Liver (tissue), 9 donors: ENCODE measurements around the gene GRIA1. TPM values are rescaled to one million over a fixed set of nuclear protein-coding genes. Genes with fewer than 3 reads are reported as not detected.

Source experiments
- DNase-seq: peaks from one replicate; pipeline ENCODE4 v3.0.0-alpha.2; 2017; ENCODE audit warnings: low spot score
- H3K27ac ChIP-seq, 2 donors: one replicate each; pipeline ENCODE4 v1.7.0; 2013; ENCODE audit warnings: inconsistent platforms in 2 of 2, low read length in 2 of 2, control low read depth in 1 of 2, low read depth in 1 of 2, mild to moderate bottlenecking in 1 of 2
- H3K27me3 ChIP-seq, 4 donors: one replicate each; pipeline versions ENCODE4 v1.6.1 to v1.7.0; 2013; ENCODE audit warnings: low read length in 3 of 4, inconsistent platforms in 1 of 4, mild to moderate bottlenecking in 1 of 4, moderate library complexity in 1 of 4; ENCODE audit not compliant: control insufficient read depth in 4 of 4, insufficient read depth in 4 of 4
- H3K36me3 ChIP-seq, 4 donors: one replicate each; pipeline versions ENCODE4 v1.6.1 to v1.7.0; 2013; ENCODE audit warnings: low read length in 3 of 4, mild to moderate bottlenecking in 3 of 4, low read depth in 1 of 4, moderate library complexity in 1 of 4; ENCODE audit not compliant: control insufficient read depth in 4 of 4, insufficient read depth in 3 of 4
- H3K4me1 ChIP-seq, 4 donors: one replicate each; pipeline versions ENCODE4 v1.6.1 to v1.7.0; 2013; ENCODE audit warnings: low read length in 3 of 4, mild to moderate bottlenecking in 3 of 4, moderate library complexity in 1 of 4; ENCODE audit not compliant: control insufficient read depth in 4 of 4, insufficient read depth in 4 of 4
- H3K4me3 ChIP-seq, 3 donors: one replicate each; pipeline versions ENCODE4 v1.6.1 to v1.7.0; 2013; ENCODE audit warnings: low read length in 3 of 3, control low read depth in 1 of 3, low read depth in 1 of 3, mild to moderate bottlenecking in 1 of 3
- H3K9ac ChIP-seq, 2 donors: one replicate each; pipeline ENCODE4 v1.7.0; 2013; ENCODE audit warnings: low read length in 2 of 2, mild to moderate bottlenecking in 2 of 2, moderate library complexity in 2 of 2, control low read depth in 1 of 2, low read depth in 1 of 2
- H3K9me3 ChIP-seq, 4 donors: one replicate each; pipeline versions ENCODE4 v1.6.1 to v1.7.0; 2013; ENCODE audit warnings: low read length in 3 of 4; ENCODE audit not compliant: control insufficient read depth in 4 of 4
- ATF3 ChIP-seq: IDR thresholded peaks from 2 replicates; pipeline ENCODE4 v1.6.1; 2016; ENCODE audit warnings: antibody characterized with exemption
- CTCF ChIP-seq: fragments of 150-350 bp; IDR thresholded peaks from 2 replicates; pipeline ENCODE4 v1.5.1; 2017; ENCODE audit warnings: improper control_type of control experiment, low read depth, low read length; ENCODE audit not compliant: missing input control
- EGR1 ChIP-seq, 2 donors: IDR thresholded peaks; 2 replicates each; pipeline ENCODE4 v1.6.1; 2016 to 2018; ENCODE audit warnings: antibody characterized with exemption in 2 of 2, low read depth in 2 of 2
- FOXA1 ChIP-seq: IDR thresholded peaks from 2 replicates; pipeline ENCODE4 v1.6.1; 2016; ENCODE audit warnings: antibody characterized with exemption
- FOXA2 ChIP-seq: IDR thresholded peaks from 2 replicates; pipeline ENCODE4 v1.6.1; 2016; ENCODE audit warnings: antibody characterized with exemption
- GABPA ChIP-seq, 2 donors: IDR thresholded peaks in 1 of 2; conservative IDR thresholded peaks in 1 of 2; 2 replicates each; pipeline ENCODE4 v1.6.1; 2016; ENCODE audit warnings: antibody characterized with exemption in 2 of 2, mild to moderate bottlenecking in 1 of 2, moderate library complexity in 1 of 2
- HNF4A ChIP-seq, 2 donors: conservative IDR thresholded peaks; 2 replicates each; pipeline ENCODE4 v1.6.1; 2016; ENCODE audit warnings: antibody characterized with exemption in 2 of 2, mild to moderate bottlenecking in 2 of 2
- HNF4G ChIP-seq: IDR thresholded peaks from 2 replicates; pipeline ENCODE4 v1.6.1; 2016; ENCODE audit warnings: antibody characterized with exemption
- JUND ChIP-seq, 2 donors: IDR thresholded peaks; 2 replicates each; pipeline ENCODE4 v1.6.1; 2016; ENCODE audit warnings: antibody characterized with exemption in 2 of 2
- MAX ChIP-seq: IDR thresholded peaks from 2 replicates; pipeline ENCODE4 v1.6.1; 2016; ENCODE audit warnings: antibody characterized with exemption
- NR2F2 ChIP-seq: IDR thresholded peaks from 2 replicates; pipeline ENCODE4 v1.6.1; 2016; ENCODE audit warnings: antibody characterized with exemption
- RAD21 ChIP-seq, 2 donors: IDR thresholded peaks; 2 replicates each; pipeline ENCODE4 v1.6.1; 2016; ENCODE audit warnings: antibody characterized with exemption in 2 of 2, mild to moderate bottlenecking in 2 of 2
- RXRA ChIP-seq, 2 donors: IDR thresholded peaks; 2 replicates each; pipeline ENCODE4 v1.6.1; 2017 to 2018; ENCODE audit warnings: antibody characterized with exemption in 2 of 2, mild to moderate bottlenecking in 1 of 2
- SP1 ChIP-seq: IDR thresholded peaks from 2 replicates; pipeline ENCODE4 v1.6.1; 2018; ENCODE audit warnings: antibody characterized with exemption, mild to moderate bottlenecking
- TAF1 ChIP-seq: conservative IDR thresholded peaks from 2 replicates; pipeline ENCODE4 v1.6.1; 2016; ENCODE audit warnings: antibody characterized with exemption, mild to moderate bottlenecking
- YY1 ChIP-seq: IDR thresholded peaks from 2 replicates; pipeline ENCODE4 v1.6.1; 2016; ENCODE audit warnings: antibody characterized with exemption, mild to moderate bottlenecking
- WGBS: extraction: QIAGEN DNeasy Blood & Tissue Kit; methylation state at CpG from one replicate; pipeline ENCODE4 v1.1.7; 2013; 5-methylcytosine and 5-hydroxymethylcytosine counted together
- polyA plus RNA-seq, 2 donors: library from polyadenylated mRNA; stranded (reverse) in 1 of 2; unstranded in 1 of 2; fragments of 200-250 nt in 1 of 2; fragments of >200 nt in 1 of 2; fragmentation: Nextera tagmentation in 1 of 2; extraction: Ambion mirVana in 1 of 2; gene quantifications; one replicate each; pipeline versions ENCODE4 v1.2.1 to v1.2.3, GENCODE V29; 2013 to 2015
- total RNA-seq, 2 donors: library from RNA; depleted of rRNA; stranded (reverse); fragments of >200 nt; gene quantifications; one replicate each; pipeline ENCODE4 v1.2.3, GENCODE V29; 2014
- TF ChIP-seq, protein P1 (sequence below): IDR thresholded peaks from 2 replicates; pipeline ENCODE4 v1.6.1; 2016; ENCODE audit warnings: antibody characterized with exemption
- TF ChIP-seq, protein P2 (sequence below): IDR thresholded peaks from 2 replicates; pipeline ENCODE4 v1.6.1; 2016; ENCODE audit warnings: antibody characterized with exemption, mild to moderate bottlenecking
- donor health status: healthy.
- donor health status: healthy.
- donor health status: healthy.
- donor health status: healthy.
- donor health status: healthy.

GRIA1 gene
- total and polyA plus RNA-seq, 4 donors, result 0.08 TPM; not detected in 3

DNA sequence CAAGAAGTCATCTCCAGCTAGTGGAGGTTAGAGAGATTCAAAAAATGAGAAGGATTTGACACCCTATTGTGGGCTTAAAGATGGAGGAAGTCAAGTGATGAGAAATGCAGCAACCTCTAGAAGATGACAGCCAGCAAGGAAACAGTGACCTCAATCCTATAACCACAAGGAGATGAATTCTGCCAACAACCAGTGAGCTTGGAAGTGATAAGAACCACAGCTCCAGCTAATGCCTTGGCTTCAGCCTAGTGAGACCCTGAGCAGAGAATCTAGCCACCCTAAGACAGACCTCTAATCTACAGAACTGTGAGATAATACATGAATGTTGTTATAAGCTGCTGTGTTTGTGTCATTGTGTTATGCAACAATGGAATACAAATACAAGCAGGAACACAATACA is 262.4 kb downstream of the GRIA1 start:
- TF ChIP-seq HNF4A (conservative IDR thresholded peaks at IDR 0.05) (no peak), NR2F2 (no peak), FOXA1 (no peak), EGR1 (IDR thresholded peaks at IDR 0.05; ENCODE audit: low read depth in 2 of 2) (no peak), YY1 (no peak), GABPA (IDR thresholded peaks at IDR 0.05 in 1 of 2, conservative IDR thresholded peaks at IDR 0.05 in 1 of 2) (no peak), SP1 (no peak), FOXA2 (no peak), RAD21 (IDR thresholded peaks at IDR 0.05) (no peak), ATF3 (no peak), JUND (IDR thresholded peaks at IDR 0.05) (no peak), HNF4G (no peak), MAX (no peak)
- no peak for DNase-seq
- no peak overlapping the region for H3K27ac ChIP-seq
- H3K9me3 ChIP-seq, result no peaks in the 10 kb centered on the region
- H3K27me3 ChIP-seq, result no peaks in the 10 kb centered on the region
- no peak overlapping the region for H3K9ac ChIP-seq
- no peak overlapping the region for H3K4me3 ChIP-seq
- no peaks in the 10 kb centered on the region for H3K36me3 ChIP-seq
- no peaks in the 10 kb centered on the region for H3K4me1 ChIP-seq

DNA sequence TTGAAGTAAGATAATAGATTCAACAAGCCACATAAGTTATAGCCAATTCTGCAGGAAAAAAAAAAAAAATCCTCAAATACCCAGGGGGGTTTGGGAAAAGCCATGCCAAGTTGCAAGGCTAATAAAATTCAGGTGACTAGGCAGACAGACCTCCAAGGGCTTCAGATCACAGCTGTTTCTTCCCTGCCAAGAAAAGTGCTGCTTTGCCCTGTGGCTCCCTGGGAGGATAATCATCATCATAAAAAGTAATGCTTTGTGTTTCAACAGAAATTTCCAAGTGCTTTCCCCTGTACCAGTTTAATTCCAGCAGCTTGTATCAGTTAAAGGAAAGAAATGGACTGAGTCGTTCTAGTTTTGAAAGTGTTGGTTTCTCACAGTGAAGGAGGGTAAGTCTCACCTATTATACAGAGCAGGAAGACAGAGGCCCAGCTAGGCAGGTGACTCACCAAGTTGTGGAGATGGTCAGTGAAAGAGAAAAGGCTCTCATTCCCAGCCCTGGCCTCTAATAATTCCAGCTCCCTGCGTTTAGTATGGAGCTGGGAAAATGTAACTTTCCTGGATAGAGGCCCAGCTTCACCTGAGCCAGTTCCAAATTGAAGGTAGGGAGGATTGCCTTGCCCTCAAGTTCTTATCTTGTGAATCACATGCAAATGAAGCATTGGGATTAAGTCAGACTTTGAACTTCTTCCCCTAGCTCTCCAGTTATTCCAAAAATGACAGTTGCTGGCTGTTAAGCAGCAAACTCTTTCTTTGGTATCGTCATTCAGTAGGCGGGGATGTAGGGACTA is 263.4 kb downstream of the GRIA1 start:
- TF ChIP-seq CTCF, result no peak
- Histone ChIP-seq H3K4me1 (no peaks in the 10 kb centered on the region), H3K36me3 (no peaks in the 10 kb centered on the region), H3K27me3 (no peaks in the 10 kb centered on the region), H3K9me3 (no peaks in the 10 kb centered on the region), H3K27ac (no peak overlapping the region), H3K9ac (no peak overlapping the region), H3K4me3 (no peak overlapping the region)
- 78% methylated on average over 4 of the region's 4 CpGs for WGBS
- DNase-seq, result no peak

- WGBS, result 90% methylated on average over 1 of the region's 1 CpG
- no peak for DNase-seq
- H3K27me3 ChIP-seq, result no peaks in the 10 kb centered on the region
- no peaks in the 10 kb centered on the region for H3K4me1 ChIP-seq
- no peaks in the 10 kb centered on the region for H3K9me3 ChIP-seq
- no peaks in the 10 kb centered on the region for H3K36me3 ChIP-seq
- H3K9ac ChIP-seq, result no peak overlapping the region
- H3K27ac ChIP-seq, result no peak overlapping the region
- H3K4me3 ChIP-seq, result no peak overlapping the region
- TF ChIP-seq YY1 (no peak), SP1 (no peak), FOXA1 (no peak), HNF4A (conservative IDR thresholded peaks at IDR 0.05) (no peak), HNF4G (no peak), ATF3 (no peak), FOXA2 (no peak), EGR1 (IDR thresholded peaks at IDR 0.05; ENCODE audit: low read depth in 2 of 2) (no peak), GABPA (IDR thresholded peaks at IDR 0.05 in 1 of 2, conservative IDR thresholded peaks at IDR 0.05 in 1 of 2) (no peak), NR2F2 (no peak), MAX (no peak), RXRA (IDR thresholded peaks at IDR 0.05) (no peak), TAF1 (no peak), JUND (IDR thresholded peaks at IDR 0.05) (no peak)
- TF ChIP-seq, protein P1, sequence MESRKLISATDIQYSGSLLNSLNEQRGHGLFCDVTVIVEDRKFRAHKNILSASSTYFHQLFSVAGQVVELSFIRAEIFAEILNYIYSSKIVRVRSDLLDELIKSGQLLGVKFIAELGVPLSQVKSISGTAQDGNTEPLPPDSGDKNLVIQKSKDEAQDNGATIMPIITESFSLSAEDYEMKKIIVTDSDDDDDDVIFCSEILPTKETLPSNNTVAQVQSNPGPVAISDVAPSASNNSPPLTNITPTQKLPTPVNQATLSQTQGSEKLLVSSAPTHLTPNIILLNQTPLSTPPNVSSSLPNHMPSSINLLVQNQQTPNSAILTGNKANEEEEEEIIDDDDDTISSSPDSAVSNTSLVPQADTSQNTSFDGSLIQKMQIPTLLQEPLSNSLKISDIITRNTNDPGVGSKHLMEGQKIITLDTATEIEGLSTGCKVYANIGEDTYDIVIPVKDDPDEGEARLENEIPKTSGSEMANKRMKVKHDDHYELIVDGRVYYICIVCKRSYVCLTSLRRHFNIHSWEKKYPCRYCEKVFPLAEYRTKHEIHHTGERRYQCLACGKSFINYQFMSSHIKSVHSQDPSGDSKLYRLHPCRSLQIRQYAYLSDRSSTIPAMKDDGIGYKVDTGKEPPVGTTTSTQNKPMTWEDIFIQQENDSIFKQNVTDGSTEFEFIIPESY, result no peak
- TF ChIP-seq, protein P2, sequence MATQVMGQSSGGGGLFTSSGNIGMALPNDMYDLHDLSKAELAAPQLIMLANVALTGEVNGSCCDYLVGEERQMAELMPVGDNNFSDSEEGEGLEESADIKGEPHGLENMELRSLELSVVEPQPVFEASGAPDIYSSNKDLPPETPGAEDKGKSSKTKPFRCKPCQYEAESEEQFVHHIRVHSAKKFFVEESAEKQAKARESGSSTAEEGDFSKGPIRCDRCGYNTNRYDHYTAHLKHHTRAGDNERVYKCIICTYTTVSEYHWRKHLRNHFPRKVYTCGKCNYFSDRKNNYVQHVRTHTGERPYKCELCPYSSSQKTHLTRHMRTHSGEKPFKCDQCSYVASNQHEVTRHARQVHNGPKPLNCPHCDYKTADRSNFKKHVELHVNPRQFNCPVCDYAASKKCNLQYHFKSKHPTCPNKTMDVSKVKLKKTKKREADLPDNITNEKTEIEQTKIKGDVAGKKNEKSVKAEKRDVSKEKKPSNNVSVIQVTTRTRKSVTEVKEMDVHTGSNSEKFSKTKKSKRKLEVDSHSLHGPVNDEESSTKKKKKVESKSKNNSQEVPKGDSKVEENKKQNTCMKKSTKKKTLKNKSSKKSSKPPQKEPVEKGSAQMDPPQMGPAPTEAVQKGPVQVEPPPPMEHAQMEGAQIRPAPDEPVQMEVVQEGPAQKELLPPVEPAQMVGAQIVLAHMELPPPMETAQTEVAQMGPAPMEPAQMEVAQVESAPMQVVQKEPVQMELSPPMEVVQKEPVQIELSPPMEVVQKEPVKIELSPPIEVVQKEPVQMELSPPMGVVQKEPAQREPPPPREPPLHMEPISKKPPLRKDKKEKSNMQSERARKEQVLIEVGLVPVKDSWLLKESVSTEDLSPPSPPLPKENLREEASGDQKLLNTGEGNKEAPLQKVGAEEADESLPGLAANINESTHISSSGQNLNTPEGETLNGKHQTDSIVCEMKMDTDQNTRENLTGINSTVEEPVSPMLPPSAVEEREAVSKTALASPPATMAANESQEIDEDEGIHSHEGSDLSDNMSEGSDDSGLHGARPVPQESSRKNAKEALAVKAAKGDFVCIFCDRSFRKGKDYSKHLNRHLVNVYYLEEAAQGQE, result no peak
Observed at GRCh38 chr5:153755913-153756500, 265.5 kb downstream of the GRIA1 start.
